ENCODE data around the gene IL1RAP.

GRCh38 chr3:190498293-190498692 lies 15.6 kb upstream of the IL1RAP start:
- TF ChIP-seq CTCF (IDR thresholded peaks at IDR 0.05; ENCODE audit: extremely low read depth in 1 of 2, insufficient read depth in 1 of 2, low read depth in 1 of 2, low read length in 2 of 2), result no peak
- TF ChIP-seq POLR2A (IDR thresholded peaks at IDR 0.05; ENCODE audit: low read depth, low read length), result no peak
- TF ChIP-seq EZH2 (IDR thresholded peaks at IDR 0.05; ENCODE audit: borderline replicate concordance, low read depth, low read length, severe bottlenecking), result no peak
- no peak for TF ChIP-seq JUN (IDR thresholded peaks at IDR 0.05; ENCODE audit: borderline replicate concordance, insufficient read depth, insufficient read length, low read depth)
- TF ChIP-seq GATA2 (IDR thresholded peaks at IDR 0.05; ENCODE audit: insufficient read depth, insufficient read length, low read depth, low read length), result no peak
- TF ChIP-seq POLR2AphosphoS5 (IDR thresholded peaks at IDR 0.05; ENCODE audit: insufficient read depth, low read depth, low read length), result no peak

Measured in endothelial cell of umbilical vein (primary cell).